Colonic mucosa (tissue), 4 donors: ENCODE results near the gene VHLL. TPM values are rescaled to one million over a fixed set of nuclear protein-coding genes. Genes with fewer than 3 reads are reported as not detected.
"Not testable (repeated sequence)": the region's sequence is repeated elsewhere in the genome, so short reads cannot be mapped to it uniquely, and the experiment has no call there.

Experiments
- DNase-seq: peaks from one replicate; pipeline ENCODE4 v3.0.0-alpha.2; 2020
- H3K27ac ChIP-seq: fragments of 200-600 bp; one replicate; pipeline ENCODE4 v1.8.0; 2021
- H3K27me3 ChIP-seq: fragments of 200-600 bp; one replicate; pipeline ENCODE4 v1.8.0; 2021
- H3K36me3 ChIP-seq: fragments of 200-600 bp; one replicate; pipeline ENCODE4 v1.8.0; 2021
- H3K4me1 ChIP-seq: fragments of 200-600 bp; one replicate; pipeline ENCODE4 v1.8.0; 2021; ENCODE audit warnings: mild to moderate bottlenecking
- H3K4me3 ChIP-seq: fragments of 200-600 bp; one replicate; pipeline ENCODE4 v1.8.0; 2021
- H3K9ac ChIP-seq, 2 donors: one replicate each; pipeline ENCODE4 v1.7.0; 2013; ENCODE audit warnings: control low read depth in 2 of 2, low read depth in 2 of 2, low read length in 2 of 2
- H3K9me3 ChIP-seq: fragments of 200-600 bp; one replicate; pipeline ENCODE4 v1.8.0; 2021
- CTCF ChIP-seq: fragments of 200-600 bp; IDR thresholded peaks from one replicate; pipeline ENCODE4 v1.8.0; 2022; ENCODE audit warnings: antibody characterized with exemption, mild to moderate bottlenecking
- intact Hi-C: fragments of 100-400 bp; cut with DNase I; formaldehyde crosslinking; loops from one replicate; pipeline ENCODE4 v1.14.1; 2022
- total RNA-seq, 2 donors: library from RNA; stranded (reverse); fragmentation: NEBNext Ultra II Directional in 1 of 2; extraction: Animal tissue kit (Norgen Biotek cat#: 25700) in 1 of 2; gene quantifications; one replicate each; pipeline ENCODE4 v1.2.1, GENCODE V29; 2021
- donor health status: healthy.
- donor health status: DM: no; HTN: no; CAD: no.
- donor health status: DM: no; HTN: no; CAD: no.

VHLL gene
- total RNA-seq, 2 donors from 2014 or later: not detected

- peak within 1 kb of the TSS; percentile 72 for H3K27ac ChIP-seq
- DNase-seq: peak; percentile 100
- TF ChIP-seq CTCF: no peak
- no peaks in the 10 kb centered on the region for H3K9me3 ChIP-seq
- no peaks in the 10 kb centered on the region for H3K27me3 ChIP-seq
- H3K4me1 ChIP-seq: peaks cover 8% of the 10 kb centered on the region
- H3K4me3 ChIP-seq: peak within 1 kb of the TSS; percentile 74
- peaks cover 5% of the 10 kb centered on the region for H3K36me3 ChIP-seq
- H3K9ac ChIP-seq: peak within 1 kb of the TSS; percentile 61 to 80
- intact Hi-C loops: no loop called here
Measured at GRCh38 chr1:156338180-156338976, 39.3 kb upstream of the VHLL start, which contains the start of the genes CCT3 and TSACC. Gene CCT3, minus strand, starts transcription at chr1:156338292. Its CDS starts 108 bp downstream, at chr1:156338184. Gene TSACC, plus strand, starts transcription at chr1:156338526. Its CDS starts 1,232 bp downstream, at chr1:156339758.

- Histone ChIP-seq H3K27ac (peak overlapping the region; percentile 72), H3K36me3 (peaks cover 5% of the 10 kb centered on the region), H3K4me1 (peaks cover 8% of the 10 kb centered on the region), H3K9me3 (no peaks in the 10 kb centered on the region), H3K27me3 (no peaks in the 10 kb centered on the region), H3K9ac (peak overlapping the region; percentile 61 to 80), H3K4me3 (peak overlapping the region; percentile 74)
- no peak for DNase-seq
- intact Hi-C loops: no loop called here
- no peak for TF ChIP-seq CTCF
Measured at GRCh38 chr1:156337888-156338179, 38.7 kb upstream of the VHLL start.

- TF ChIP-seq CTCF: no peak
- H3K4me3 ChIP-seq: peak overlapping the region; percentile 74
- peak; percentile 21 for DNase-seq
- H3K9ac ChIP-seq: peak overlapping the region; percentile 61 to 80
- H3K4me1 ChIP-seq: peaks cover 8% of the 10 kb centered on the region
- intact Hi-C loops: no loop called here
- H3K27me3 ChIP-seq: no peaks in the 10 kb centered on the region
- H3K27ac ChIP-seq: peak overlapping the region; percentile 72
- H3K36me3 ChIP-seq: peaks cover 6% of the 10 kb centered on the region
- H3K9me3 ChIP-seq: no peaks in the 10 kb centered on the region
Measured at GRCh38 chr1:156337052-156337887, 38.2 kb upstream of the VHLL start.

- DNase-seq: no peak
- Histone ChIP-seq H3K4me1 (peaks cover 8% of the 10 kb centered on the region), H3K27ac (no peak overlapping the region), H3K27me3 (no peaks in the 10 kb centered on the region), H3K4me3 (no peak overlapping the region), H3K9me3 (no peaks in the 10 kb centered on the region), H3K9ac (no peak overlapping the region), H3K36me3 (peaks cover 12% of the 10 kb centered on the region)
- intact Hi-C loops: no loop called here
- no peak for TF ChIP-seq CTCF
Measured at GRCh38 chr1:156336242-156336641, 37.1 kb upstream of the VHLL start.

GRCh38 chr1:156323179-156323578 is 24.1 kb upstream of the VHLL start:
- H3K36me3 ChIP-seq: peaks cover 19% of the 10 kb centered on the region
- H3K27ac ChIP-seq, intact Hi-C loops: not testable (repeated sequence)

More at GRCh38 chr1:156323179-156323578, 24.1 kb upstream of the VHLL start:
- H3K4me3 ChIP-seq, H3K4me1 ChIP-seq, DNase-seq, H3K9ac ChIP-seq, H3K9me3 ChIP-seq, H3K27me3 ChIP-seq: not testable (repeated sequence)
